ENCODE data around the gene LDLRAD4.
A peak's percentile ranks its signal among the peaks of the same experiment; 100 is the strongest.

Gene LDLRAD4

DNA sequence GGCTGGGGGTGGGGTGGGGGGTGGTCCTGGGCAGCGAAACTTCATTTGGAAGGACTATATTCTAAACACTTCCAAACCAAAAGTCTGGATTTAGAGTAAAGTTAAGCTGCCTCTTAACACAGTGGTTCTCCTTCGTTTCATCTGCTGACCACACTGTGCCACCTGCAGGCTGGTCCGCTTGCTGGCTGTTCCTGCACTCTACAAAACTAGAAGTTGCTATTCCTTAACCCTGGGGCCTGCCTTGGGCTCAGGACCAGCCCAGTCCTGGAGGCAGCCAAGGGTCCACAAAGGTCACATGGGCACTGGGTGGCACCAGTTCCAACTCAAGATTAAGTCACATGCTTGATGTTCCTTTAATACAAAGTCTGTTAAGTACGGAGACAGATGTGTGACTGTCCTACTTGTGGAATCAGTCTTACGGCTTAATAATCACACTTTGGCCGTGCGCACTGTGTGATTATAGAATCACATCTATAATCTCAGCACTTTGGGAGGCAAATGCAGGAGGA is 312.4 kb downstream of the LDLRAD4 start:
- Histone ChIP-seq H3K4me1 (ENCODE audit: control insufficient read depth in 2 of 2, insufficient read depth in 2 of 2, low read length in 2 of 2) (peaks cover 0 to 3% of the 10 kb centered on the region in 2 donors), H3K36me3 (ENCODE audit: control insufficient read depth in 2 of 2, insufficient read depth in 2 of 2, low read length in 2 of 2) (no peaks in the 10 kb centered on the region), H3K27ac (ENCODE audit: low read depth in 2 of 2, low read length in 2 of 2) (no peak overlapping the region), H3K27me3 (ENCODE audit: control insufficient read depth in 2 of 2, insufficient read depth in 2 of 2, low read length in 2 of 2) (no peaks in the 10 kb centered on the region), H3K9ac (ENCODE audit: low read depth in 1 of 2, low read length in 2 of 2) (no peak overlapping the region), H3K4me3 (ENCODE audit: low read length in 2 of 2) (no peak overlapping the region), H3K9me3 (ENCODE audit: control insufficient read depth in 2 of 2, low read length in 2 of 2) (no peaks in the 10 kb centered on the region)

DNA sequence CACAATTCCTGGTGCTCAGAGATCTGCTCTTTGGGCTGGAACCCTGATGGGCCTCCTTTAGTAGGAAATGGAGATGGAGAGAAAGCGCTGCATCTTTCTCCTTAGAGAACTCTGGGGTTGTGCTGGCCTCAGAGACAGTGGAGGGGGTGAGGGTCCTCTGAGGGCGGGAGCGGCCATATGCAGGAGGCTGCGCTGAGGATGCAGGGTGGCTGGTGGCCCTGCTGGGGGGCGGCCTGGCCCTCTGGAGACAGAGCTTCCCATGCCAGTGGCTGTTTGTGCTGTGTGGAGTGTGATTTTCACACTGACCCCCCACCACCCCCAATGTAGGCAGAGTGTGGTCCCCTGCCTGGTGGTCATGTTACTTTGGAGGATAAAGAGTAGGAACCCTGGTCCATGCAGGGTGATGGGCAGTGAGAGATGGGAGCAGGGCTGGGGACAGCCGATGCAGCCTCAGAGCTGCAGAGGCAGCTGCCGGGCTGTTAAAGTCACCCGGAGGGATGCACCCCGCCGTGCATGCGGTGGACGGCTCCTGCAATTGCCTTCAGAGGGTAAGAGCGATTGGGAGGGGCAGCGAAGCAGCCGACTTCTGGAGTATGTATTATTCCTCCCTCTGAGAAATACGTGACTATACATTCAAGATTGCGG is 313.2 kb downstream of the LDLRAD4 start:
- H3K4me3 ChIP-seq (ENCODE audit: low read length in 2 of 2), result no peak overlapping the region
- H3K27ac ChIP-seq (ENCODE audit: low read depth in 2 of 2, low read length in 2 of 2), result no peak overlapping the region
- no peak overlapping the region for H3K9ac ChIP-seq (ENCODE audit: low read depth in 1 of 2, low read length in 2 of 2)
- H3K36me3 ChIP-seq (ENCODE audit: control insufficient read depth in 2 of 2, insufficient read depth in 2 of 2, low read length in 2 of 2), result no peaks in the 10 kb centered on the region
- H3K9me3 ChIP-seq (ENCODE audit: control insufficient read depth in 2 of 2, low read length in 2 of 2), result no peaks in the 10 kb centered on the region
- peaks cover 0 to 3% of the 10 kb centered on the region in 2 donors for H3K4me1 ChIP-seq (ENCODE audit: control insufficient read depth in 2 of 2, insufficient read depth in 2 of 2, low read length in 2 of 2)
- H3K27me3 ChIP-seq (ENCODE audit: control insufficient read depth in 2 of 2, insufficient read depth in 2 of 2, low read length in 2 of 2), result no peaks in the 10 kb centered on the region

DNA sequence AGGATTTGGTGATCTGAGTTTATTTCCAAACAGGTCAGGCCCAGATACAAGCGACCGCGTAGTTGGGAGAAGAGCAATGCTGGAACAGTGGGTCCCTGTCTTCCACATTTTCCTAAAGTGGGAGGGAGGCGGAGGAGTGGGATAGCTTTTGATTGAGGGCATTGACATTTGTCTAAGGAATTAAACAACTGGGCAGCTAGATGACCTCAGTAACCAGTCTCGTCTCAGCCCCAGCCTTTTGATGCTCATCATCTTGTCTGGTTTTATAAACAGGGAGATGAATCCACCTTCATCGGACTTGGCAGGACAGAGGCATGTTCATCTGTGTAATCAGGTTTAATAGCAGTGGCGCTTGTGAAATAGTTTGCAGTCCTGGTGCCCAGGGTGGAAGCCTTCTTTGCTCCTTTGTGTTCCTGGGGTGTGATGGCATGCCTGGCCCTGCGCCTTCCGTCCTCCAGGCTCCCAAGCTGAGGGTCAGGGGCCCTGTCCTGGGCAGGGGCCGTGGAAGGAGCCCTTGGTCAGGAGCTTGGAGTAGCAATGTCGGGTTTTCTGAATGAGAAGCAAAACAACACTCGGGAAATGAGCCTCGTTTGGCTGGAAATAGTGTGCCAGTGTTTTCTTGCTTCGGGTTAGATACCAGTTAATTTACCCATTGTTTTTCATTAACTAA is 314.0 kb downstream of the LDLRAD4 start:
- H3K9me3 ChIP-seq (ENCODE audit: control insufficient read depth in 2 of 2, low read length in 2 of 2), result no peaks in the 10 kb centered on the region
- H3K4me3 ChIP-seq (ENCODE audit: low read length in 2 of 2), result no peak overlapping the region
- no peaks in the 10 kb centered on the region for H3K36me3 ChIP-seq (ENCODE audit: control insufficient read depth in 2 of 2, insufficient read depth in 2 of 2, low read length in 2 of 2)
- no peaks in the 10 kb centered on the region for H3K27me3 ChIP-seq (ENCODE audit: control insufficient read depth in 2 of 2, insufficient read depth in 2 of 2, low read length in 2 of 2)
- no peak overlapping the region for H3K27ac ChIP-seq (ENCODE audit: low read depth in 2 of 2, low read length in 2 of 2)
- H3K4me1 ChIP-seq (ENCODE audit: control insufficient read depth in 2 of 2, insufficient read depth in 2 of 2, low read length in 2 of 2), result peaks cover 2 to 3% of the 10 kb centered on the region in 2 donors
- H3K9ac ChIP-seq (ENCODE audit: low read depth in 1 of 2, low read length in 2 of 2), result no peak overlapping the region

DNA sequence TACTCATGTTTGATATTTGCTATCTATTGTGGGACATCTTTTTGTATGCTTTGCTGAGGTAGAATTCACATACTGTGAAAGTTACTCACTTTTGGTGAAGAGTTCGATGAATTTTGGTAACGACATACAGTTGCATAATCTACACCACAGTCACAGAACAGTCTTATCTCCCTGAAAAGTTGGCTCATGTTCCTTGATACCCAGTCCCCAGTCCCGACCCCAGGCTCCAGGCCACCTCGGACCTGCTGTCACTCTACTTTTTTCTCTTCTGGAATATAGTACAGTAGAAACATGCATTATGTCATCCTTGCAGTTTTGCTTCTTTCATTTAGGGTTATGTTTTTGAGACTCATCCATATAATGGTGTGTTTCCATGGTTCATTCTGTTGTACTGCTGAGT is 316.1 kb downstream of the LDLRAD4 start:
- Histone ChIP-seq H3K9ac (ENCODE audit: low read depth in 1 of 2, low read length in 2 of 2) (no peak overlapping the region), H3K4me3 (ENCODE audit: low read length in 2 of 2) (no peak overlapping the region), H3K27me3 (ENCODE audit: control insufficient read depth in 2 of 2, insufficient read depth in 2 of 2, low read length in 2 of 2) (no peaks in the 10 kb centered on the region), H3K27ac (ENCODE audit: low read depth in 2 of 2, low read length in 2 of 2) (no peak overlapping the region), H3K36me3 (ENCODE audit: control insufficient read depth in 2 of 2, insufficient read depth in 2 of 2, low read length in 2 of 2) (no peaks in the 10 kb centered on the region), H3K4me1 (ENCODE audit: control insufficient read depth in 2 of 2, insufficient read depth in 2 of 2, low read length in 2 of 2) (peaks cover 14% of the 10 kb centered on the region in 2 donors), H3K9me3 (ENCODE audit: control insufficient read depth in 2 of 2, low read length in 2 of 2) (no peaks in the 10 kb centered on the region)

DNA sequence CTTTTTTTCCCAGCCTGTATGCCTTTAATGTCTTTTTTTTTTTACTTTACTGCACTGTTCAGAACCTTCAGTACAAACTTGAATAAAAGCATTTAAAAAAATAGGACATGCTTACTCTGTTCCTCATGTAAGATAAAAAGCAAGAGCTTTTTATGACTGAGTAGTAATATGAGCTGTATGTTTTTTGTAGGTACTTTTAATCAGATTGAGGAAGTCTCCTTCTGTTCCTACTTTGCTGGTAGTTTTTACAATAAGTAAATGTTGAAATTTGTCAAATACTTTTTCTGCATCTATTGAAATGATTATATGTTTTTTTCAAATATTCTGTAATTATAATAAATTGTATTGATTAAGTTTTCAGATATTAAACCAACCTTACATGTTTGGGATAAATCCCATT is 318.0 kb downstream of the LDLRAD4 start:
- Histone ChIP-seq H3K27ac (ENCODE audit: low read depth in 2 of 2, low read length in 2 of 2) (no peak overlapping the region), H3K36me3 (ENCODE audit: control insufficient read depth in 2 of 2, insufficient read depth in 2 of 2, low read length in 2 of 2) (no peaks in the 10 kb centered on the region), H3K9ac (ENCODE audit: low read depth in 1 of 2, low read length in 2 of 2) (no peak overlapping the region), H3K4me1 (ENCODE audit: control insufficient read depth in 2 of 2, insufficient read depth in 2 of 2, low read length in 2 of 2) (peaks cover 29 to 34% of the 10 kb centered on the region in 2 donors), H3K9me3 (ENCODE audit: control insufficient read depth in 2 of 2, low read length in 2 of 2) (no peaks in the 10 kb centered on the region), H3K4me3 (ENCODE audit: low read length in 2 of 2) (no peak overlapping the region), H3K27me3 (ENCODE audit: control insufficient read depth in 2 of 2, insufficient read depth in 2 of 2, low read length in 2 of 2) (no peaks in the 10 kb centered on the region)

DNA sequence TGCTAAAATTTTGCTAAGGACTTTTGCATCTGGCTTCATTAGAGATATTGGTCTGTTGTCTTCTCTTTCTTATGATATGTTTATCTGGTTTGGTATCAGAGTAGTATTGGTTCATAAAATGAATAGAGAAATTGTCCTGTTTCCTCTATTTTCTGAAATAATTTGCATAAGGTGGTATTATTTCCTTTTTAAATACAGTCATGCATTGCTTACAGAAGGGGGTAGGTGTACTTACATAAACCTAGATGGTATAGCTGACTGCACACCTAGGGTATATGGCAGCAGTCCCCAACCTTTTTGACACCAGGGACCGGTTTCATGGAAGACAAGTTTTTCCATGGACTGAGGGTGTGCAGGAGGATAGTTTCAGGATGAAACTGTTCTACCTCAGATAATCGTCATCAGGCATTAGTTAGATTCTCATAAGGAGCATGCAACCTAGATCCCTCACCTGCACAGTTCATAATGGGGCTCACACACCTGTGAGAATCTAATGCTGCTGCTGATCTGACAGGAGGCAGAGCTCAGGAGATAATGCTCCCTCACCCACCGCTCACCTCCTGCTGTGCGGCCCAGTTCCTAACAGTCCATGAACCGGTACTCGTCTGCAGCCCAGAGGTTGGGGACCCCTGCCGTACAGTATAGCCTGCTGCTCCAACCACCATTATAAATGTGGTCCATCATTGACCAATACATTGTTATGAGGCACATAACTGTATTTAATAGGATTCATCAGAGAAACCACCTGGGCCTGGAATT is 318.6 kb downstream of the LDLRAD4 start:
- H3K36me3 ChIP-seq (ENCODE audit: control insufficient read depth in 2 of 2, insufficient read depth in 2 of 2, low read length in 2 of 2), result no peaks in the 10 kb centered on the region
- H3K27me3 ChIP-seq (ENCODE audit: control insufficient read depth in 2 of 2, insufficient read depth in 2 of 2, low read length in 2 of 2), result no peaks in the 10 kb centered on the region
- peaks cover 36 to 40% of the 10 kb centered on the region in 2 donors for H3K4me1 ChIP-seq (ENCODE audit: control insufficient read depth in 2 of 2, insufficient read depth in 2 of 2, low read length in 2 of 2)
- H3K9me3 ChIP-seq (ENCODE audit: control insufficient read depth in 2 of 2, low read length in 2 of 2), result no peaks in the 10 kb centered on the region
- H3K4me3 ChIP-seq (ENCODE audit: low read length in 2 of 2), result no peak overlapping the region
- no peak overlapping the region for H3K9ac ChIP-seq (ENCODE audit: low read depth in 1 of 2, low read length in 2 of 2)
- H3K27ac ChIP-seq (ENCODE audit: low read depth in 2 of 2, low read length in 2 of 2), result no peak overlapping the region

DNA sequence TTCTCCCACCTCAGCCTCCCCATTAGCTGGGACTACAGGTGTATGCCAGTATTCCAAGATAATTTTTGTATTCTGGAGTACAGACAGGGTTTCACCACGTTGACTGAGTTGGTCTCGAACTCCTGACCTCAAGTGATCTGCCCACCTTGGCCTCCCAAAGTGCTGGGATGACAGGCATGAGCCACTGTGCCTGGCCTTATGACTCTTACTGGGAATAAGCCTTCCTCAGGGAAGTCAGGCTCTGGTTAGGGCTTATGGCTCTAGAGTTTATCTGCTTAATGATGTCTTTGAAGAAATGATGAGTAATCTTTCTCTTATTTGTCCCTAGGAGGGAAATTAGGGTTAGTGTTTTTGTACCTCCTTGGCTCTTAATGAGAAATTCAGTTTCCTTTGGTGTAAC is 320.1 kb downstream of the LDLRAD4 start:
- H3K27ac ChIP-seq (ENCODE audit: low read depth in 2 of 2, low read length in 2 of 2), result peak overlapping the region; percentile 77 to 79
- H3K27me3 ChIP-seq (ENCODE audit: control insufficient read depth in 2 of 2, insufficient read depth in 2 of 2, low read length in 2 of 2), result no peaks in the 10 kb centered on the region
- H3K4me3 ChIP-seq (ENCODE audit: low read length in 2 of 2), result no peak overlapping the region
- H3K9me3 ChIP-seq (ENCODE audit: control insufficient read depth in 2 of 2, low read length in 2 of 2), result no peaks in the 10 kb centered on the region
- no peaks in the 10 kb centered on the region for H3K36me3 ChIP-seq (ENCODE audit: control insufficient read depth in 2 of 2, insufficient read depth in 2 of 2, low read length in 2 of 2)
- peaks cover 45 to 46% of the 10 kb centered on the region in 2 donors for H3K4me1 ChIP-seq (ENCODE audit: control insufficient read depth in 2 of 2, insufficient read depth in 2 of 2, low read length in 2 of 2)
- H3K9ac ChIP-seq (ENCODE audit: low read depth in 1 of 2, low read length in 2 of 2), result no peak overlapping the region

DNA sequence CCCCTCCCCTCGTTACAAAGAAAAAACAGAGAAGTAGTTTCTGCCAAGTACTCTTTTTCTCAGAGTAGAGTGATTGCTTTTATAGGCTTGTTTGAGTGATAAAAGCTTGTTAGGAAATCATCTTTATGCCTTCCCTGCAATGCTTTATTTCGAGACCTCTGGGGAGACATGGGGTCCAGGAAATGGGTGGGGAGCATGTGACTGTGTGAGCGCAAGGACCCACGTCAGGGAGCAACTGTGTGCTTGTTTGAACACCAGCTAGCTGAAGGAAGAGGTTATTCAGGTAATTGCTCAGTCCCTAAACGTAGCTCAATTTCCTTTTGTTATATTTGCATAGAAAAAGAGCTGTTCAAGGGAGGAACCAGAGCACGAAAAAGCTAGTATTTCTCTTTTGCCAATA is 320.5 kb downstream of the LDLRAD4 start:
- Histone ChIP-seq H3K9me3 (ENCODE audit: control insufficient read depth in 2 of 2, low read length in 2 of 2) (no peaks in the 10 kb centered on the region), H3K4me3 (ENCODE audit: low read length in 2 of 2) (peak overlapping the region; percentile 21 to 39), H3K27me3 (ENCODE audit: control insufficient read depth in 2 of 2, insufficient read depth in 2 of 2, low read length in 2 of 2) (no peaks in the 10 kb centered on the region), H3K27ac (ENCODE audit: low read depth in 2 of 2, low read length in 2 of 2) (peak overlapping the region; percentile 77 to 79), H3K9ac (ENCODE audit: low read depth in 1 of 2, low read length in 2 of 2) (peak overlapping the region in 1 of 2 donors; percentile 53), H3K36me3 (ENCODE audit: control insufficient read depth in 2 of 2, insufficient read depth in 2 of 2, low read length in 2 of 2) (no peaks in the 10 kb centered on the region), H3K4me1 (ENCODE audit: control insufficient read depth in 2 of 2, insufficient read depth in 2 of 2, low read length in 2 of 2) (peaks cover 45 to 46% of the 10 kb centered on the region in 2 donors)

DNA sequence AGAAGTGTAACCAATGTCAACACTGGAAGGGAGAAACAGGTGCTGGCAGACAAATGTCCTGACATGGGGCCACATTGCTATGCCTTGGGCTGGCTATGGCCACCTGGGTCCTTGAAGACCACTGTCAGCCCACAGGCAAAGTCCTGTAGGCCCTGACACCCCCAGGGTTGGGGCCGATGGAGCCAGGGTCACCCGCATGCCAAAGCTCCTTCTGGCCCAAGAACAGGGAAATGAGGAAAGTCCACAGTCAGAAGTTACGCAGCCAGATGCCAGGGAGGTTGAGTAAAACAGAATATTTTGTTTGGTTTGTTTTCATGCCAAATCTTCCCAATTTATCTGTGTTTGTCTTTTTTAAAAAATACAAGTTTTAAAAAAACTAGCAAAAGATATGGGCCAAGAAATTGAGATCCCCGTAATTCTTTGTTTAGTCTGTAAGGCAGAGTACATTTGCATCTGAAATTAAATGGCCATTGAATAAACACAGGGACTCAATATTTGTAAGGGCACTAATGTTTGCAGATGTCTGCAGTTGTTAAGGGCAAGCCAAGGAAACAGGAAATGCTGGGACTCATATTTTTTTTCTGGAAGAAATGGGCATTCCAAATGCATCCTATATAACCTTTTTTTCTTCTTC is 321.4 kb downstream of the LDLRAD4 start:
- peaks cover 45 to 46% of the 10 kb centered on the region in 2 donors for H3K4me1 ChIP-seq (ENCODE audit: control insufficient read depth in 2 of 2, insufficient read depth in 2 of 2, low read length in 2 of 2)
- H3K36me3 ChIP-seq (ENCODE audit: control insufficient read depth in 2 of 2, insufficient read depth in 2 of 2, low read length in 2 of 2), result no peaks in the 10 kb centered on the region
- no peak overlapping the region for H3K4me3 ChIP-seq (ENCODE audit: low read length in 2 of 2)
- no peaks in the 10 kb centered on the region for H3K27me3 ChIP-seq (ENCODE audit: control insufficient read depth in 2 of 2, insufficient read depth in 2 of 2, low read length in 2 of 2)
- H3K27ac ChIP-seq (ENCODE audit: low read depth in 2 of 2, low read length in 2 of 2), result peak overlapping the region; percentile 77 to 79
- H3K9ac ChIP-seq (ENCODE audit: low read depth in 1 of 2, low read length in 2 of 2), result peak overlapping the region in 1 of 2 donors; percentile 53
- no peaks in the 10 kb centered on the region for H3K9me3 ChIP-seq (ENCODE audit: control insufficient read depth in 2 of 2, low read length in 2 of 2)
